Measurements from ENCODE around the gene HPCAL1. TPM values are rescaled to one million over a fixed set of nuclear protein-coding genes. Genes with fewer than 3 reads are reported as not detected.

Gene HPCAL1
- total RNA-seq, 1 donor from 2014 or later: 12.3 TPM

DNA sequence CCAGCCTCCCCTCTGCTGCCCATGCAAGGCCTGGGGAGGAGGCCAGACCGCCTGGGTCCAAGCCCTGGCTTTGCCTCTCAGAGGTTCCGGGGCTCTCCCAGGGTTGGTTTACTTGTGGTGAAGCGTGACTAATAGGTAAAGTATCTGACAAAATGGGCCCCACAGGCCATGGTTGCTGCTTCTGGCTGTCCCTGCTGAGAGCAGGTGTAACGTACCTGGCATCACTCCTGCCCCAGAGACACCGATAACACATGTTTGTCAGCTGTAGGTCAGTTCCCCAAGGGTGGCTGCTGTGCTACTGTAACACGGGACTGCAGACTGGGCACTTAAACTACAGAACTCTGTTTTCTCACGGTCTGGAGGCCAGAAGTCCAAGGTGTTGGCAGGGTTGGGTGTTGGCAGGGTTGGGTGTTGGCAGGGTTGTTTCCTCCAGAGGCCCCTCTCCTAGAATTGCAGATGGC, 111.3 kb downstream of the HPCAL1 start:
- peak overlapping the region; percentile 19 for H3K4me2 ChIP-seq (ENCODE audit: low read length)
- TF ChIP-seq, protein P1, sequence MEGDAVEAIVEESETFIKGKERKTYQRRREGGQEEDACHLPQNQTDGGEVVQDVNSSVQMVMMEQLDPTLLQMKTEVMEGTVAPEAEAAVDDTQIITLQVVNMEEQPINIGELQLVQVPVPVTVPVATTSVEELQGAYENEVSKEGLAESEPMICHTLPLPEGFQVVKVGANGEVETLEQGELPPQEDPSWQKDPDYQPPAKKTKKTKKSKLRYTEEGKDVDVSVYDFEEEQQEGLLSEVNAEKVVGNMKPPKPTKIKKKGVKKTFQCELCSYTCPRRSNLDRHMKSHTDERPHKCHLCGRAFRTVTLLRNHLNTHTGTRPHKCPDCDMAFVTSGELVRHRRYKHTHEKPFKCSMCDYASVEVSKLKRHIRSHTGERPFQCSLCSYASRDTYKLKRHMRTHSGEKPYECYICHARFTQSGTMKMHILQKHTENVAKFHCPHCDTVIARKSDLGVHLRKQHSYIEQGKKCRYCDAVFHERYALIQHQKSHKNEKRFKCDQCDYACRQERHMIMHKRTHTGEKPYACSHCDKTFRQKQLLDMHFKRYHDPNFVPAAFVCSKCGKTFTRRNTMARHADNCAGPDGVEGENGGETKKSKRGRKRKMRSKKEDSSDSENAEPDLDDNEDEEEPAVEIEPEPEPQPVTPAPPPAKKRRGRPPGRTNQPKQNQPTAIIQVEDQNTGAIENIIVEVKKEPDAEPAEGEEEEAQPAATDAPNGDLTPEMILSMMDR (IDR thresholded peaks at IDR 0.05; ENCODE audit: insufficient read depth, low read depth, low read length): no peak
- no peak for TF ChIP-seq EZH2 (IDR thresholded peaks at IDR 0.05; ENCODE audit: insufficient read depth, low read length)
- Mint-ChIP-seq H3K4me1 (ENCODE audit: low read depth, unreplicated experiment) (peaks cover 5% of the 10 kb centered on the region), H3K9me3 (ENCODE audit: unreplicated experiment) (peaks cover 2% of the 10 kb centered on the region), H3K27ac (ENCODE audit: unreplicated experiment) (no peak overlapping the region), H3K27me3 (ENCODE audit: low read depth, unreplicated experiment) (peaks cover 2% of the 10 kb centered on the region), H3K36me3 (ENCODE audit: low read depth, unreplicated experiment) (peaks cover 3% of the 10 kb centered on the region), H3K4me3 (ENCODE audit: unreplicated experiment) (no peak overlapping the region)
- no peak for FAIRE-seq
- peaks cover 20% of the 10 kb centered on the region for H3K4me1 ChIP-seq (ENCODE audit: insufficient read depth, low read length)
- no peak overlapping the region for H3K4me3 ChIP-seq (ENCODE audit: insufficient read depth, low read depth, low read length)
- H2AFZ ChIP-seq (ENCODE audit: low read depth, low read length): no peak overlapping the region
- no peaks in the 10 kb centered on the region for H3K36me3 ChIP-seq (ENCODE audit: insufficient read depth, low read length)
- no peaks in the 10 kb centered on the region for H3K27me3 ChIP-seq (ENCODE audit: insufficient read depth, low read length)
- H4K20me1 ChIP-seq (ENCODE audit: insufficient read depth, low read length): peaks cover 10% of the 10 kb centered on the region
- no peak overlapping the region for H3K9ac ChIP-seq (ENCODE audit: low read length)
- no peaks in the 10 kb centered on the region for H3K9me3 ChIP-seq (ENCODE audit: insufficient read depth, low read depth, low read length)
- no peaks in the 10 kb centered on the region for H3K79me2 ChIP-seq (ENCODE audit: insufficient read depth, low read length)
- DNase-seq (ENCODE audit: low read depth): peak; percentile 54
- no peak overlapping the region for H3K27ac ChIP-seq (ENCODE audit: low read depth, low read length)

DNA sequence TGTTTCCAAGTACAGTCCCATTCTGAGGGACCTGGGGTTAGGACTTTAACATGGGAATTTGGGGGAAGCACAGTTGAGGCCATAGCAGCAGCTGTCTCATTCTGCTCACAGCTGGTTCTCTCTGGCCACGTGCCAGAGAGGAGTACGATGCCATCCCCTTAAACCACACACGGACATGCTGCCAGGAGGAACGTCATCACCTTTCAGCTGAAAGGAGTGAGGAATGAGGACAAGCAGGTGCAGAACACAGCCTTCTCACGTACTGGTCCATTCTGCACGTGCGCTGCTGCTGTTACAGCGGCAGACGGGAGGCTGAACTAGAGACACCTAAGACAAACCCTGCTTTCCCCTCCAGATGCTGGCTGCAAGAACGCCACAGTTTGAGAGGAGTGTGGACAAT, 111.9 kb downstream of the HPCAL1 start:
- DNase-seq (ENCODE audit: low read depth) (no peak), FAIRE-seq (no peak)

DNA sequence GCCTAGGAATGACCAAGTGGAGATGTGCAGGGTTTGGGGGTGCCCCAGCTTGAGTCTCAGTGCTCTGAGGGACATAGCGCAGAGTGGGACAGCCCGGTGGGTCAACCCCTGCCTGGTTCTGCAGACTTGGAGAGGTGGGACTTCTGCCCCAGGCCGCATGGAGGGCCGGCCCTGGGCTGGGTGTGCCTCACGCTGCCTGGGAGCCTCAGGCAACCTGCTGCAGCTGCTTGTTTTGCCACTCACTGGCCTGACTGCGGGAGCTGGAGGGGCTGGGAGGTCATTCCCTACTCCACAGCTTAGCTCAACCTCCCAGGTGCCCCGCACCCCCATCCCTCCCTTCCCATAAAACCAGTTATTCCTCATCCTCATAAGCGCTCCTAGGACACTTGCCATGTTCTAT, 112.3 kb downstream of the HPCAL1 start:
- Histone ChIP-seq H2AFZ (ENCODE audit: low read depth, low read length) (no peak overlapping the region), H3K4me2 (ENCODE audit: low read length) (no peak overlapping the region), H3K27me3 (ENCODE audit: insufficient read depth, low read length) (no peaks in the 10 kb centered on the region), H4K20me1 (ENCODE audit: insufficient read depth, low read length) (peaks cover 10% of the 10 kb centered on the region), H3K9ac (ENCODE audit: low read length) (no peak overlapping the region), H3K9me3 (ENCODE audit: insufficient read depth, low read depth, low read length) (no peaks in the 10 kb centered on the region), H3K27ac (ENCODE audit: low read depth, low read length) (no peak overlapping the region), H3K79me2 (ENCODE audit: insufficient read depth, low read length) (no peaks in the 10 kb centered on the region), H3K4me1 (ENCODE audit: insufficient read depth, low read length) (peaks cover 20% of the 10 kb centered on the region), H3K36me3 (ENCODE audit: insufficient read depth, low read length) (no peaks in the 10 kb centered on the region), H3K4me3 (ENCODE audit: insufficient read depth, low read depth, low read length) (no peak overlapping the region)
- DNase-seq (ENCODE audit: low read depth) (no peak), FAIRE-seq (no peak)
- Mint-ChIP-seq H3K4me3 (ENCODE audit: unreplicated experiment) (no peak overlapping the region), H3K27ac (ENCODE audit: unreplicated experiment) (no peak overlapping the region), H3K36me3 (ENCODE audit: low read depth, unreplicated experiment) (peaks cover 5% of the 10 kb centered on the region), H3K27me3 (ENCODE audit: low read depth, unreplicated experiment) (peaks cover 2% of the 10 kb centered on the region), H3K4me1 (ENCODE audit: low read depth, unreplicated experiment) (peaks cover 4% of the 10 kb centered on the region), H3K9me3 (ENCODE audit: unreplicated experiment) (peaks cover 2% of the 10 kb centered on the region)
- TF ChIP-seq, protein P1 (IDR thresholded peaks at IDR 0.05; ENCODE audit: insufficient read depth, low read depth, low read length): no peak
- TF ChIP-seq EZH2 (IDR thresholded peaks at IDR 0.05; ENCODE audit: insufficient read depth, low read length): no peak

More for the DNA sequence above, 111.9 kb downstream of the HPCAL1 start:
- H3K27me3 Mint-ChIP-seq (ENCODE audit: low read depth, unreplicated experiment): peaks cover 2% of the 10 kb centered on the region
- H3K27ac Mint-ChIP-seq (ENCODE audit: unreplicated experiment): no peak overlapping the region
- Histone ChIP-seq H3K4me2 (ENCODE audit: low read length) (no peak overlapping the region), H3K4me1 (ENCODE audit: insufficient read depth, low read length) (peaks cover 20% of the 10 kb centered on the region), H3K27me3 (ENCODE audit: insufficient read depth, low read length) (no peaks in the 10 kb centered on the region), H3K79me2 (ENCODE audit: insufficient read depth, low read length) (no peaks in the 10 kb centered on the region), H3K36me3 (ENCODE audit: insufficient read depth, low read length) (no peaks in the 10 kb centered on the region), H3K4me3 (ENCODE audit: insufficient read depth, low read depth, low read length) (no peak overlapping the region), H2AFZ (ENCODE audit: low read depth, low read length) (no peak overlapping the region), H3K27ac (ENCODE audit: low read depth, low read length) (no peak overlapping the region), H3K9ac (ENCODE audit: low read length) (no peak overlapping the region), H4K20me1 (ENCODE audit: insufficient read depth, low read length) (peaks cover 10% of the 10 kb centered on the region), H3K9me3 (ENCODE audit: insufficient read depth, low read depth, low read length) (no peaks in the 10 kb centered on the region)
- peaks cover 4% of the 10 kb centered on the region for H3K4me1 Mint-ChIP-seq (ENCODE audit: low read depth, unreplicated experiment)
- TF ChIP-seq, protein P1 (IDR thresholded peaks at IDR 0.05; ENCODE audit: insufficient read depth, low read depth, low read length): no peak
- no peak for TF ChIP-seq EZH2 (IDR thresholded peaks at IDR 0.05; ENCODE audit: insufficient read depth, low read length)
- H3K36me3 Mint-ChIP-seq (ENCODE audit: low read depth, unreplicated experiment): peaks cover 3% of the 10 kb centered on the region
- H3K9me3 Mint-ChIP-seq (ENCODE audit: unreplicated experiment): peaks cover 2% of the 10 kb centered on the region
- H3K4me3 Mint-ChIP-seq (ENCODE audit: unreplicated experiment): no peak overlapping the region
